Fibroblast of gingiva (primary cell): ENCODE measurements around the gene LMX1A.

Experiments used
- DNase-seq: peaks from one replicate; pipeline ENCODE4 v3.0.0-alpha.2; 2011; ENCODE audit warnings: low read depth

Gene LMX1A

GRCh38 chr1:165325460-165326203, 30.9 kb downstream of the LMX1A start:
- no peak for DNase-seq

GRCh38 chr1:165324050-165324449, 32.5 kb downstream of the LMX1A start:
- DNase-seq: no peak

- no peak for DNase-seq
These were observed 38.9 kb downstream of the LMX1A start for GRCh38 chr1:165317612-165318011.

- DNase-seq: no peak
These were observed 40.3 kb downstream of the LMX1A start for GRCh38 chr1:165316153-165316772.

GRCh38 chr1:165315481-165315880, 41.0 kb downstream of the LMX1A start:
- no peak for DNase-seq

GRCh38 chr1:165313903-165314302, 42.6 kb downstream of the LMX1A start:
- DNase-seq: no peak

GRCh38 chr1:165312591-165312990, 43.9 kb downstream of the LMX1A start:
- no peak for DNase-seq

- DNase-seq: no peak
These were observed 49.7 kb downstream of the LMX1A start for GRCh38 chr1:165306543-165307434.

GRCh38 chr1:165303386-165303785, 53.1 kb downstream of the LMX1A start:
- no peak for DNase-seq

GRCh38 chr1:165300400-165300903, 56.1 kb downstream of the LMX1A start:
- DNase-seq: no peak

- DNase-seq: no peak
These were observed 58.2 kb downstream of the LMX1A start for GRCh38 chr1:165298203-165298820.

- DNase-seq: no peak
These were observed 60.3 kb downstream of the LMX1A start for GRCh38 chr1:165296205-165296604.

- DNase-seq: peak; percentile 14
These were observed 66.4 kb downstream of the LMX1A start for GRCh38 chr1:165290148-165290547.

- DNase-seq: no peak
These were observed 67.0 kb downstream of the LMX1A start for GRCh38 chr1:165289556-165289955.

- DNase-seq: no peak
These were observed 68.0 kb downstream of the LMX1A start for GRCh38 chr1:165288350-165289120.

GRCh38 chr1:165287781-165288180, 68.7 kb downstream of the LMX1A start:
- DNase-seq: no peak

GRCh38 chr1:165287329-165287728, 69.2 kb downstream of the LMX1A start:
- no peak for DNase-seq

GRCh38 chr1:165284454-165284853, 72.1 kb downstream of the LMX1A start:
- DNase-seq: no peak

GRCh38 chr1:165281207-165281901, 75.2 kb downstream of the LMX1A start:
- DNase-seq: no peak

GRCh38 chr1:165279882-165280281, 76.6 kb downstream of the LMX1A start:
- DNase-seq: no peak

GRCh38 chr1:165276314-165276713, 80.2 kb downstream of the LMX1A start:
- DNase-seq: no peak
